ENCODE data around the gene TIGD4. TPM values are rescaled to one million over a fixed set of nuclear protein-coding genes. Genes with fewer than 3 reads are reported as not detected.

The TIGD4 gene
- total and polyA plus RNA-seq, 2 experiments from 2014 or later: 0.55 to 1.5 TPM

DNA sequence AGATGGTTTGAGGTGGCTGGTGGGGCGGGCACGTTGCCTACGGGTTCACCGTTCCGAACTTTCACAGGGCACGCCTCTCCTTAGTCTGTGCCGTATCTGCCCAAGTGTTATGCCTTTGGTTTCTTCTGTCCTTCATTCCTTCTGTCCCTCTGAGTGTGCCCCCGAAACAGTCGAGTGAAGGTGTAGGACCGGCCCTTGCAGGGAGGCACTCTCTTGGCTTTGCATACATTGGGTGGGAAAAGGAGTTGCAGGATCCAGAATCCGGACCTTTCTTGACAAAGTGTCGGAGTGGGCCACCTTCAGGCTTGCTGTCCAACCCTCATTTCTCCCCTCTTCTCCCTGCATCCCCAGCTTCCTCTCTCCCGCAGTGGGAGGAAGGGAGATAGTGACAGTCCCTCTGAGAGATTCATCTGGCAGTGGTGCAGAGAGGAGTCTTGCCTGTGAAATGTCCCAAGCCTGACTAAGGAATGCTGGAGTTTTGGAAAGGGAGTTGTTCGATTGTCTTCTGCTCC is 793 bp upstream of the TIGD4 start:
- TF ChIP-seq, protein P1, sequence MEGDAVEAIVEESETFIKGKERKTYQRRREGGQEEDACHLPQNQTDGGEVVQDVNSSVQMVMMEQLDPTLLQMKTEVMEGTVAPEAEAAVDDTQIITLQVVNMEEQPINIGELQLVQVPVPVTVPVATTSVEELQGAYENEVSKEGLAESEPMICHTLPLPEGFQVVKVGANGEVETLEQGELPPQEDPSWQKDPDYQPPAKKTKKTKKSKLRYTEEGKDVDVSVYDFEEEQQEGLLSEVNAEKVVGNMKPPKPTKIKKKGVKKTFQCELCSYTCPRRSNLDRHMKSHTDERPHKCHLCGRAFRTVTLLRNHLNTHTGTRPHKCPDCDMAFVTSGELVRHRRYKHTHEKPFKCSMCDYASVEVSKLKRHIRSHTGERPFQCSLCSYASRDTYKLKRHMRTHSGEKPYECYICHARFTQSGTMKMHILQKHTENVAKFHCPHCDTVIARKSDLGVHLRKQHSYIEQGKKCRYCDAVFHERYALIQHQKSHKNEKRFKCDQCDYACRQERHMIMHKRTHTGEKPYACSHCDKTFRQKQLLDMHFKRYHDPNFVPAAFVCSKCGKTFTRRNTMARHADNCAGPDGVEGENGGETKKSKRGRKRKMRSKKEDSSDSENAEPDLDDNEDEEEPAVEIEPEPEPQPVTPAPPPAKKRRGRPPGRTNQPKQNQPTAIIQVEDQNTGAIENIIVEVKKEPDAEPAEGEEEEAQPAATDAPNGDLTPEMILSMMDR (IDR thresholded peaks at IDR 0.05; ENCODE audit: low read depth, low read length): peak; percentile 2
- Histone ChIP-seq H3K9me3 (ENCODE audit: low read depth) (no peaks in the 10 kb centered on the region), H3K4me1 (ENCODE audit: low read depth) (peaks cover 12% of the 10 kb centered on the region), H3K27ac (peak overlapping the region; percentile 92), H3K4me3 (peak overlapping the region; percentile 73), H3K36me3 (no peaks in the 10 kb centered on the region), H3K27me3 (no peaks in the 10 kb centered on the region)
- DNase-seq (ENCODE audit: low read depth in 1 of 2, low spot score in 1 of 2): peak in 1 of 2 donors; percentile 24

DNA sequence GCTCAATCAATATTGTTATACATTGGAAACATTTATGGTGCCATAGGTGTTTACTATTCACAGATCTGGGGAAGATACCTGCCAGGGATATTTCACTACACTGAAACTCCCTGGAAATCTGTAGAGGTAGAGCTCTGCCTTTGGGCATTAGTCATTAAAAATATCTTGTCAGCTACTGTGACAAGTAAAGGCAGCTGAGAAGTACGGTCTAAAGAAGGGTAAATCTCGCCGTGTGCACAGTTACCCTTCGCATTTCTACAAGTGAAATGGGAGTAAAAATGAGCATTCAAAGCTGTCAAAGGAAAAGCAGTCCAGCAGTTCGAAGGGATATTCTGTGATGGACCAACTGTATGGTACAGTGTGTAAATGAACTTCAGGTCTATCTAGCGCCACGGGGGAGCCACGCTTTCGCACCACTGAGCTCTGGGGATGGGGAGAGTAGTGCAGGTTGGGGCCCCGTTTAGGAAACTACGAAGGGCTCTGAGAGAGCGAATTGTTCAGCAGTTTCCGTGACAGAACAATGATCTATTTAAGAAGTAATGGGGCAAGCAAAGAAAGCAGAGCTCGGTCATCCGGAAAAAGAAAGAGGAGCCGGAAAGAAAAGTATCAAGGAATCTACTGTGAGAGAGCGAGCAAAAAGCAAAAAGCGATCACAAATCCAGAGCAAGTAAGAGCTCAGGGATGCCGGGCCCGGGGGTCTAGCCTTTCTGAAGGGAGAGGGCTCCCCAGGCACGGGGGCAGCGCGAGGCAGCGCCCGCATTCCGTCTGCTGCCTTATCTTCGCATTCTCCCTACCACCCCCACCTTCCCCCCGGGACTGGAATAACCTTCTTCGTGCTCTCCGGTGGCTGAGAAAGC is 646 bp downstream of the TIGD4 start:
- H3K27me3 ChIP-seq: no peaks in the 10 kb centered on the region
- peak overlapping the region; percentile 73 for H3K4me3 ChIP-seq
- peak overlapping the region; percentile 84 for H3K27ac ChIP-seq
- TF ChIP-seq, protein P1 (IDR thresholded peaks at IDR 0.05; ENCODE audit: low read depth, low read length): no peak
- H3K9me3 ChIP-seq (ENCODE audit: low read depth): no peaks in the 10 kb centered on the region
- peak in 1 of 2 donors; percentile 23 for DNase-seq (ENCODE audit: low read depth in 1 of 2, low spot score in 1 of 2)
- H3K36me3 ChIP-seq: no peaks in the 10 kb centered on the region
- H3K4me1 ChIP-seq (ENCODE audit: low read depth): peaks cover 12% of the 10 kb centered on the region

DNA sequence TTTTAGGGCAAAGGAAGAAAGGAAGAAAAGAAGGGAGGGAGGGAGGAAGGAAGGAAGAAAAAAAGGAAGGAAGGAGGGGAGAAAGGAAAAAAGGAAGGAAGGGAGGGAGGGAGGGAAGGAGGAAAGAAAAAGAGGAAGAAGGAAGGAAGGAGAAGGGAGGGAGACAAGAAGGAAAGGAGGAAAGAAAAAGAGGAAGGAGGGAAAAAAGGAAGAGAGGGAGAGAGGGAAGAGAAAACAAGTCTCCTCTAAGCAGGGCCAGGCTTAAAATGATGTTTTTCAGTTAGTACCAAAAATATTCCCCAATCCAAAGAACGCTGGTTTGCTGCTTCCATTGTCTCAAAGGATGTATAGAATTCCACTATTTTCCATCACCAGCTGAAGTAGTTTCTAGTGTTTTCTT is 2.0 kb downstream of the TIGD4 start:
- Histone ChIP-seq H3K27me3 (no peaks in the 10 kb centered on the region), H3K4me1 (ENCODE audit: low read depth) (peaks cover 12% of the 10 kb centered on the region)
- TF ChIP-seq, protein P1 (IDR thresholded peaks at IDR 0.05; ENCODE audit: low read depth, low read length): no peak

DNA sequence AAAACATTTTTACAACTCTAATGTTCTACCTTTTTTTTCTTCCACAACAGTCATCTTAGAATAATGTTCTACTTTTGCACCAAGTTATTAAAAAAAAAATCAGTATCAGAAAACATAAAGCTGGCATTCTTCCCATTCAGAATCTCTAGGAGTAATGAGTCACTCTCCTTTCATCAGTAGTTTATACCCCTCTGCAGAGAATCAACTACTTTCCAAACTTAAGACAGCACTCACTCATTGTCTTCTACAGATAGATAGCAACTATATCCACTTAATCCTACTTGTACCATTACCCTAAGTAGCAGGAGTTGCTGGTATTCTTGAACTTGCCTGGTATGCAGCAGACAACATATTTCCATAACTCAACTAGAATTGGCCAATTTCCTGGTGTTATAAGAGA is 3.2 kb downstream of the TIGD4 start:
- TF ChIP-seq, protein P1 (IDR thresholded peaks at IDR 0.05; ENCODE audit: low read depth, low read length): no peak
- no peaks in the 10 kb centered on the region for H3K27me3 ChIP-seq
- no peaks in the 10 kb centered on the region for H3K36me3 ChIP-seq
- H3K4me3 ChIP-seq: no peak overlapping the region
- H3K4me1 ChIP-seq (ENCODE audit: low read depth): peaks cover 12% of the 10 kb centered on the region
- no peak overlapping the region for H3K27ac ChIP-seq
- H3K9me3 ChIP-seq (ENCODE audit: low read depth): no peaks in the 10 kb centered on the region
- peak in 1 of 2 donors; percentile 25 for DNase-seq (ENCODE audit: low read depth in 1 of 2, low spot score in 1 of 2)

More for the DNA sequence above, 2.0 kb downstream of the TIGD4 start:
- H3K9me3 ChIP-seq (ENCODE audit: low read depth): no peaks in the 10 kb centered on the region
- no peaks in the 10 kb centered on the region for H3K36me3 ChIP-seq
- no peak overlapping the region for H3K4me3 ChIP-seq
- DNase-seq (ENCODE audit: low read depth in 1 of 2, low spot score in 1 of 2): no peak
- no peak overlapping the region for H3K27ac ChIP-seq

DNA sequence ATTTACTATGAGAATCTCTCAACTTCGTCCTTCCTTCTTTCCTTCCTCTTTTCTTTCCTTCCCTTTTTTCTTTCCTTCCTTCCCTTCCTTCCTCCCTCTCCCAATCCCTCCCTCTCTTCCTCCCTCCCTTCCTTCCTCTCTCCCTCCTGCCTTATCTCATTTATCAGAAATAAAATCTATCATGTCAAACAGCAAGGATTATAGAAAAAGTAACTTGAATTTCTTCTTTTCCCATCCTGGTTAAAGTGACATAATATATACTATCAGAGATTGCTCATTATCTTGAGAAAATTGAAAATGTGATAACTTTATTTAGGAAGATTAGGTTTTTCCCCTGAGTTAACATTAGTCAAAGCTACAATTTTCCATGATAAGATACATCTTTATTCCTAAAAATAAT is 5.6 kb downstream of the TIGD4 start:
- H3K27ac ChIP-seq: no peak overlapping the region
- H3K4me1 ChIP-seq (ENCODE audit: low read depth): peaks cover 12% of the 10 kb centered on the region
- H3K27me3 ChIP-seq: no peaks in the 10 kb centered on the region
- H3K9me3 ChIP-seq (ENCODE audit: low read depth): no peaks in the 10 kb centered on the region
- no peaks in the 10 kb centered on the region for H3K36me3 ChIP-seq
- no peak for DNase-seq (ENCODE audit: low read depth in 1 of 2, low spot score in 1 of 2)
- H3K4me3 ChIP-seq: no peak overlapping the region
- TF ChIP-seq, protein P1 (IDR thresholded peaks at IDR 0.05; ENCODE audit: low read depth, low read length): no peak

Data from cardiac muscle cell (in vitro differentiated cells and primary cell).